IMR-90 (cell line): ENCODE data around the gene GNAS. TPM values are rescaled to one million over a fixed set of nuclear protein-coding genes. Genes with fewer than 3 reads are reported as not detected.
"Not testable (repeated sequence)": the region's sequence is repeated elsewhere in the genome, so short reads cannot be mapped to it uniquely, and the experiment has no call there.

Experiments used
- ATAC-seq: fragments of 200-7000 bp; cut with Tn5 transposase; 2 replicates; pipeline ENCODE4 v1.9.1; 2020; ENCODE audit warnings: low read depth, mild to moderate bottlenecking, moderate library complexity
- BruUV-seq: library from RNA; stranded (reverse); fragments of 400-500 nt; replicated peaks from 2 replicates; lab custom pipeline; 2021; lab: Mats Ljungman, UMichigan
- CTCF ChIA-PET: fragments of 300-600 bp; formaldehyde crosslinking; extraction: SDS; loops from one replicate; lab custom pipeline; 2021; ENCODE audit warnings: antibody characterized with exemption; lab: Yijun Ruan, JAX
- POLR2A ChIA-PET: fragments of 300-600 bp; sonication (Branson Sonifier 250); formaldehyde crosslinking; loops from one replicate; lab custom pipeline; 2022; ENCODE audit warnings: antibody characterized with exemption; ENCODE audit not compliant: unreplicated experiment; lab: Charles Lee
- DNase-seq: peaks from one replicate; pipeline ENCODE4 v3.0.0; 2013
- H2AFZ ChIP-seq: replicated peaks from 2 replicates; pipeline ENCODE3; 2013; ENCODE audit warnings: low read length, mild to moderate bottlenecking; ENCODE audit not compliant: poor library complexity
- H2AK5ac ChIP-seq: 2 replicates; pipeline ENCODE4 v1.6.1; 2013; ENCODE audit warnings: low read depth, low read length, inconsistent platforms
- H2AK9ac ChIP-seq: replicated peaks from 2 replicates; pipeline ENCODE3; 2013; ENCODE audit warnings: mild to moderate bottlenecking, low read depth, low read length, moderate library complexity; ENCODE audit not compliant: poor library complexity
- H2BK120ac ChIP-seq: 2 replicates; pipeline ENCODE4 v1.6.1; 2013; ENCODE audit warnings: low read depth, low read length, inconsistent platforms
- H2BK15ac ChIP-seq: 3 replicates; pipeline ENCODE4 v1.6.1; 2013; ENCODE audit warnings: low read depth, low read length, inconsistent platforms
- H2BK20ac ChIP-seq: 2 replicates; pipeline ENCODE4 v1.6.1; 2013; ENCODE audit warnings: low read depth, mild to moderate bottlenecking, inconsistent platforms, low read length, moderate library complexity
- H2BK5ac ChIP-seq: 2 replicates; pipeline ENCODE4 v1.6.1; 2013; ENCODE audit warnings: mild to moderate bottlenecking, low read depth, low read length, inconsistent platforms; ENCODE audit not compliant: poor library complexity, severe bottlenecking
- H3K14ac ChIP-seq: replicated peaks from 2 replicates; pipeline ENCODE4 v1.6.1; 2013; ENCODE audit warnings: low read depth, low read length, inconsistent platforms
- H3K18ac ChIP-seq: 2 replicates; pipeline ENCODE4 v1.6.1; 2013; ENCODE audit warnings: low read depth, low read length, control low read depth
- H3K23ac ChIP-seq: 2 replicates; pipeline ENCODE4 v1.6.1; 2013; ENCODE audit warnings: low read depth, low read length, inconsistent platforms
- H3K27ac ChIP-seq: 2 replicates; pipeline ENCODE4 v1.5.1; 2013; ENCODE audit warnings: mild to moderate bottlenecking, control low read depth, low read length; ENCODE audit not compliant: insufficient read depth
- H3K27me3 ChIP-seq: 2 replicates; pipeline ENCODE4 v1.6.1; 2013; ENCODE audit warnings: low read length; ENCODE audit not compliant: control insufficient read depth, insufficient read depth
- H3K36me3 ChIP-seq: 2 replicates; pipeline ENCODE4 v1.6.1; 2013; ENCODE audit warnings: low read length, mixed read lengths; ENCODE audit not compliant: control insufficient read depth, insufficient read depth
- H3K4ac ChIP-seq: 2 replicates; pipeline ENCODE4 v1.6.1; 2013; ENCODE audit warnings: low read depth, low read length, inconsistent platforms
- H3K4me1 ChIP-seq: 2 replicates; pipeline ENCODE4 v1.6.1; 2013; ENCODE audit warnings: low read length, mixed read lengths; ENCODE audit not compliant: control insufficient read depth, insufficient read depth
- H3K4me2 ChIP-seq: 2 replicates; pipeline ENCODE4 v1.6.1; 2013; ENCODE audit warnings: low read depth, mild to moderate bottlenecking, control low read depth, low read length, moderate library complexity
- H3K4me3 ChIP-seq: 2 replicates; pipeline ENCODE4 v1.5.1; 2013; ENCODE audit warnings: low read depth, mild to moderate bottlenecking, control low read depth, low read length, moderate library complexity; ENCODE audit not compliant: insufficient read depth
- H3K56ac ChIP-seq: 2 replicates; pipeline ENCODE4 v1.6.1; 2013; ENCODE audit warnings: low read length, inconsistent platforms; ENCODE audit not compliant: insufficient read depth; ENCODE audit errors: extremely low read depth
- H3K79me1 ChIP-seq, 2 experiments: 2 replicates each; pipeline ENCODE4 v1.6.1; 2013; ENCODE audit warnings: low read length in 2 of 2, inconsistent platforms in 1 of 2, low read depth in 1 of 2
- H3K9ac ChIP-seq: 2 replicates; pipeline ENCODE4 v1.6.1; 2013; ENCODE audit warnings: low read depth, low read length, control low read depth
- H3K9me1 ChIP-seq: 2 replicates; pipeline ENCODE4 v1.6.1; 2013; ENCODE audit warnings: low read length, inconsistent platforms; ENCODE audit not compliant: insufficient read depth
- H3K9me3 ChIP-seq: 2 replicates; pipeline ENCODE4 v1.6.1; 2013; ENCODE audit warnings: low read length; ENCODE audit not compliant: control insufficient read depth, insufficient read depth
- H4K20me1 ChIP-seq: 2 replicates; pipeline ENCODE4 v1.6.1; 2013; ENCODE audit warnings: low read length, inconsistent platforms; ENCODE audit not compliant: insufficient read depth
- H4K5ac ChIP-seq: 2 replicates; pipeline ENCODE4 v1.6.1; 2013; ENCODE audit warnings: mild to moderate bottlenecking, low read depth, low read length, control low read depth
- H4K8ac ChIP-seq, 2 experiments: 2 replicates each; pipeline ENCODE4 v1.6.1; 2013; ENCODE audit warnings: low read depth in 2 of 2, low read length in 2 of 2, control low read depth in 1 of 2, inconsistent platforms in 1 of 2
- H4K91ac ChIP-seq: 2 replicates; pipeline ENCODE4 v1.6.1; 2013; ENCODE audit warnings: low read depth, low read length, inconsistent platforms; ENCODE audit not compliant: insufficient read depth
- WGBS, 2 experiments: methylation state at CpG; one replicate each; pipeline versions ENCODE4 v1.1.5 to v1.1.7; 2013; ENCODE audit warnings: missing lambda C conversion rate in 2 of 2; ENCODE audit not compliant: insufficient read length in 1 of 2; ENCODE audit errors: extremely low coverage in 2 of 2; 5-methylcytosine and 5-hydroxymethylcytosine counted together
- dilution Hi-C: fragments of 300-500 bp; cut with HindIII; formaldehyde crosslinking; loops from one replicate; pipeline ENCODE4 v1.14.3; 2018; ENCODE audit warnings: low sequenced_read_pairs; ENCODE audit not compliant: unreplicated experiment
- in situ Hi-C: fragments of 300-500 bp; cut with MboI; formaldehyde crosslinking; loops from 3 replicates; pipeline ENCODE4 v1.14.3; 2019; ENCODE audit warnings: low sequenced_read_pairs, inconsistent platforms, mixed read lengths
- intact Hi-C: fragments of 100-400 bp; cut with micrococcal nuclease; formaldehyde crosslinking; loops from 2 replicates; pipeline ENCODE4 v1.10.0; 2022
- polyA plus RNA-seq, 3 experiments: library from polyadenylated mRNA; depleted of rRNA; stranded (reverse); fragments of >200 nt; gene quantifications; 2 replicates each; pipeline ENCODE4 v1.2.3, GENCODE V29; 2012; ENCODE audit warnings: low replicate concordance in 1 of 3
- total RNA-seq: library from RNA; depleted of rRNA; stranded (reverse); fragments of >200 nt; gene quantifications from 2 replicates; pipeline ENCODE4 v1.2.3, GENCODE V29; 2012

The GNAS gene
- total and polyA plus RNA-seq, 2 of the 4 experiments (the other 2 are of a cell fraction): 397 to 1,356 TPM

DNA sequence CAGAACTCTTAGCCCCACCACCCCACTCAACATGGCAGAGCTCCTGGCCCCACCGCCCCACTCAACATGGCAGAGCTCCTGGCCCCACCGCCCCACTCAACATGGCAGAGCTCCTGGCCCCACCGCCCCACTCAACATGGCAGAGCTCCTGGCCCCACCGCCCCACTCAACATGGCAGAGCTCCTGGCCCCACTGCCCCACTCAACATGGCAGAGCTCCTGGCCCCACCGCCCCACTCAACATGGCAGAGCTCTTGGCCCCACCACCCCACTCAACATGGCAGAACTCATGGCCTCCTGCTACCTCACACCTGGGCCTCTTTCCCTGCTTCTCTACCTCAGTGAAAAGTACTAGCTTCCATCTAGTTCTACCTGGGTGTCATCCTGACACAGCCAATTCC, 23.7 kb upstream of the GNAS start:
- H3K4me3 ChIP-seq, H2AK9ac ChIP-seq, H4K91ac ChIP-seq, H3K4ac ChIP-seq, BruUV-seq, H3K79me1 ChIP-seq, H4K5ac ChIP-seq, H3K9me1 ChIP-seq, H2BK20ac ChIP-seq, in situ Hi-C loops, H3K23ac ChIP-seq, H4K8ac ChIP-seq, H3K9ac ChIP-seq, H4K20me1 ChIP-seq, H2BK5ac ChIP-seq, ATAC-seq, DNase-seq, H3K9me3 ChIP-seq, H3K18ac ChIP-seq, H3K4me1 ChIP-seq, H2BK15ac ChIP-seq, H2BK120ac ChIP-seq, H3K27me3 ChIP-seq, H2AFZ ChIP-seq, H3K56ac ChIP-seq, H3K27ac ChIP-seq, H3K4me2 ChIP-seq, H3K14ac ChIP-seq, dilution Hi-C loops, POLR2A ChIA-PET, intact Hi-C loops, H3K36me3 ChIP-seq, H2AK5ac ChIP-seq: not testable (repeated sequence)
- 83% methylated on average over 1 of the region's 5 CpGs; no CpG with 5 or more reads in 1 of the 2 experiments for WGBS, 2 experiments
- CTCF ChIA-PET: interaction anchor here (1.4 kb wide), 1 partner anchor 15 kb away, joined by 3 read pairs; no protein-coding TSS in a partner anchor
